K562 (cell line): ENCODE data around the gene GLP2R. TPM values are rescaled to one million over a fixed set of nuclear protein-coding genes. Genes with fewer than 3 reads are reported as not detected.

Source experiments
- ATAC-seq: fragments of 200-7000 bp; cut with Tn5 transposase; 3 replicates; pipeline ENCODE4 v1.9.1; 2020; ENCODE audit warnings: moderate library complexity
- BruUV-seq: library from RNA; stranded (reverse); fragments of 400-500 nt; replicated peaks from 2 replicates; lab custom pipeline; 2021; lab: Mats Ljungman, UMichigan
- CTCF ChIA-PET: fragments of 300-600 bp; formaldehyde crosslinking; extraction: SDS; loops from one replicate; lab custom pipeline; 2021; ENCODE audit warnings: low intra/inter-chr PET ratio; lab: Yijun Ruan, JAX
- POLR2A ChIA-PET: fragments of 300-600, 350-650 bp; sonication (Branson Sonifier 250); formaldehyde crosslinking; extraction: SDS; loops from one replicate; lab custom pipeline; 2021; ENCODE audit warnings: antibody characterized with exemption, inconsistent platforms; lab: Yijun Ruan, JAX
- DNase-seq, 4 experiments: peaks; one replicate each; pipeline versions ENCODE4 v3.0.0 to v3.0.0-alpha.2; 2011 to 2018; ENCODE audit warnings: low spot score in 3 of 4, mixed read lengths in 3 of 4; ENCODE audit errors: extremely low read depth in 1 of 4
- FAIRE-seq: peaks from 2 replicates; lab custom pipeline; 2011; peaks lifted over from hg19 to GRCh38; lab: Jason Lieb, UNC
- H2AFZ ChIP-seq: 2 replicates; pipeline ENCODE4 v1.6.0; 2011; ENCODE audit warnings: low read depth, low read length, control low read depth, inconsistent platforms
- H3K27ac ChIP-seq: fragments of 200-600 bp; 3 replicates; pipeline ENCODE4 v1.8.0; 2011; ENCODE audit warnings: low read depth, mild to moderate bottlenecking, control low read depth, inconsistent platforms, low read length, moderate library complexity, mixed read lengths; ENCODE audit errors: extremely low read depth
- H3K27me3 ChIP-seq, 2 experiments: fragments of 300-600 bp in 1 of 2; 2 replicates in 1 of 2; 3 replicates in 1 of 2; pipeline versions ENCODE4 v1.6.0 to v1.8.0; 2011; ENCODE audit warnings: inconsistent platforms in 2 of 2, low read length in 2 of 2, mild to moderate bottlenecking in 1 of 2, mixed read lengths in 1 of 2, moderate library complexity in 1 of 2; ENCODE audit not compliant: control insufficient read depth in 2 of 2, insufficient read depth in 2 of 2
- H3K36me3 ChIP-seq: fragments of 300-600 bp; 3 replicates; pipeline ENCODE4 v1.8.0; 2011; ENCODE audit warnings: mild to moderate bottlenecking, low read length, inconsistent platforms; ENCODE audit not compliant: control insufficient read depth, insufficient read depth
- H3K4me1 ChIP-seq, 2 experiments: fragments of 200-600 bp in 1 of 2; replicated peaks in 1 of 2; 2 replicates in 1 of 2; 3 replicates in 1 of 2; pipeline versions ENCODE4 v1.5.1 to v1.8.0; 2011; ENCODE audit warnings: inconsistent platforms in 2 of 2, low read length in 2 of 2, mild to moderate bottlenecking in 1 of 2, mixed read lengths in 1 of 2, moderate library complexity in 1 of 2; ENCODE audit not compliant: control insufficient read depth in 2 of 2, insufficient read depth in 2 of 2
- H3K4me2 ChIP-seq: 2 replicates; pipeline ENCODE4 v1.6.1; 2011; ENCODE audit warnings: low read length, control low read depth, inconsistent platforms, mixed read lengths; ENCODE audit not compliant: insufficient read depth
- H3K4me3 ChIP-seq: fragments of 200-600 bp; sonication (generic), shearing (Covaris generic); 2 replicates; pipeline ENCODE4 v1.5.1; 2016; ENCODE audit warnings: control low read depth, inconsistent platforms
- H3K79me2 ChIP-seq: fragments of 200-600 bp; 3 replicates; pipeline ENCODE4 v1.8.0; 2011; ENCODE audit warnings: low read length, inconsistent platforms; ENCODE audit not compliant: control insufficient read depth, insufficient read depth
- H3K9ac ChIP-seq, 2 experiments: 2 replicates each; pipeline versions ENCODE4 v1.6.0 to v1.6.1; 2011; ENCODE audit warnings: low read depth in 2 of 2, low read length in 2 of 2, control low read depth in 1 of 2, inconsistent platforms in 1 of 2, mild to moderate bottlenecking in 1 of 2, mixed read lengths in 1 of 2; ENCODE audit not compliant: insufficient read depth in 1 of 2
- H3K9me1 ChIP-seq: one replicate; pipeline ENCODE4 v1.6.0; 2011; ENCODE audit warnings: inconsistent platforms, mild to moderate bottlenecking, low read length, moderate library complexity; ENCODE audit not compliant: control insufficient read depth, insufficient read depth
- H3K9me3 ChIP-seq: replicated peaks from 2 replicates; pipeline ENCODE4 v1.5.1; 2011; ENCODE audit warnings: low read depth, low read length, inconsistent platforms; ENCODE audit not compliant: control insufficient read depth, insufficient read depth
- H4K20me1 ChIP-seq: replicated peaks from 2 replicates; pipeline ENCODE4 v1.6.1; 2011; ENCODE audit warnings: low read length, inconsistent platforms, mixed read lengths; ENCODE audit not compliant: control insufficient read depth, insufficient read depth
- CBFA2T2 ChIP-seq: fragments of 450-650 bp; conservative IDR thresholded peaks from 2 replicates; pipeline ENCODE4 v1.6.1; 2017; ENCODE audit warnings: mild to moderate bottlenecking
- ERF ChIP-seq: fragments of 450-650 bp; formaldehyde crosslinking; IDR thresholded peaks from 2 replicates; pipeline ENCODE4 v1.4.0; 2020; ENCODE audit warnings: mild to moderate bottlenecking, mixed read lengths
- HNRNPK ChIP-seq: fragments of 200-400 bp; formaldehyde crosslinking; IDR thresholded peaks from one replicate; pipeline ENCODE4 v1.6.1; 2018; ENCODE audit warnings: mild to moderate bottlenecking, low read depth, low read length; ENCODE audit not compliant: poor library complexity, severe bottlenecking
- RUNX1 ChIP-seq: sonication (generic); IDR thresholded peaks from 2 replicates; pipeline ENCODE4 v1.6.1; 2016; ENCODE audit warnings: antibody characterized with exemption, low read depth
- ZNF830 ChIP-seq: fragments of 250-450 bp; sonication (Bioruptor Pico); IDR thresholded peaks from 2 replicates; pipeline ENCODE4 v1.5.0; 2021; ENCODE audit warnings: mild to moderate bottlenecking
- WGBS: fragments of 100-300 bp; shearing (Covaris generic); methylation state at CpG from one replicate; pipeline ENCODE4 v1.1.6; 2016; ENCODE audit warnings: low coverage, mixed read lengths; ENCODE audit not compliant: insufficient coverage; ENCODE audit errors: missing lambda C conversion rate; 5-methylcytosine and 5-hydroxymethylcytosine counted together
- in situ Hi-C: fragments of 300-500 bp; cut with MboI; formaldehyde crosslinking; loops from 4 replicates; pipeline ENCODE4 v1.15.0; 2018; ENCODE audit warnings: inconsistent platforms, mixed read lengths
- intact Hi-C: fragments of 100-400 bp; cut with micrococcal nuclease; formaldehyde crosslinking; loops from 2 replicates; pipeline ENCODE4 v1.14.2; 2022
- polyA plus RNA-seq, 8 experiments: library from polyadenylated mRNA; depleted of rRNA in 4 of 8; stranded (reverse) in 5 of 8; unstranded in 3 of 8; fragments of >200 nt; fragmentation: Nextera tagmentation in 2 of 8; fragmentation: Illumina TruSeq in 1 of 8; extraction: Ambion mirVana in 2 of 8; extraction: Trizol in 1 of 8; gene quantifications; 2 replicates each; pipeline versions ENCODE4 v1.2.1 to v1.2.3, GENCODE V29; 2011 to 2014; ENCODE audit warnings: inconsistent platforms in 1 of 8, missing spikeins in 1 of 8
- total RNA-seq, 7 experiments: library from RNA; depleted of rRNA in 6 of 7; stranded (reverse); fragments of >200 nt in 6 of 7; fragmentation: Illumina TruSeq in 2 of 7; extraction: Trizol in 2 of 7; gene quantifications; 2 replicates each; pipeline versions ENCODE4 v1.2.1 to v1.2.3, GENCODE V29; 2011 to 2021; ENCODE audit warnings: low replicate concordance in 1 of 7
- TF ChIP-seq, protein P1 (sequence below): fragments of 450-650 bp; IDR thresholded peaks from 2 replicates; pipeline ENCODE4 v1.6.1; 2018; ENCODE audit not compliant: partially characterized antibody
- TF ChIP-seq, protein P2 (sequence below): fragments of 250-450 bp; sonication (Bioruptor Pico); IDR thresholded peaks from 2 replicates; pipeline ENCODE4 v1.8.0; 2021; ENCODE audit warnings: moderate library complexity, mild to moderate bottlenecking, inconsistent platforms
- TF ChIP-seq, protein P3 (sequence below): fragments of 200-800 bp; sonication (Bioruptor generic); IDR thresholded peaks from 2 replicates; pipeline ENCODE4 v1.6.1; 2016; ENCODE audit warnings: missing genetic modification characterization, missing compliant biosample characterization
- TF ChIP-seq, protein P4 (sequence below): fragments of 250-450 bp; sonication (Bioruptor Pico); IDR thresholded peaks from 2 replicates; pipeline ENCODE4 v1.5.0; 2020; ENCODE audit warnings: mild to moderate bottlenecking, borderline replicate concordance

GLP2R gene
- total and polyA plus RNA-seq, 9 of the 15 experiments (the other 6 are each of a cell fraction or from before 2014, with no cell fraction given) = not detected

DNA sequence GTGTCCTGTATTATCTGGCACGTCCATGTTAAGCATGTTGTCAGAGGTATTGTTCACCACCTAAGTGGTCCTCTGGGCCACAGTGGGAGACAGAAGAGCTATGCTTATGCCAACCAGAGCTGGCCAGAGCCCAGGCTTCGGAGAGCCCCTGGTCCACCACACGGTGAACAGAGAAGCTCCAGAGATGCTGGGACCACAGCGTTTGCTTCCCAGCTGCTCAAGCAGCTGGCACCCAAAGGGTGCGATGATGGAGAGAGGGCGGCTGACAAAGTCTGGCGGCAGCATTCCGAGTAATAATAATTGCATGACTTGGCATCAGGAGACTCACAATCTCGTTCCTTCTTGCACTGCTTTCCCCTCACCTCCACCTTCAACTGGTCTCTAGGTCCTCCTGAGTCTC is 115.1 kb downstream of the GLP2R start:
- ATAC-seq = no peak
- in situ Hi-C loops = no loop called here
- Histone ChIP-seq H3K36me3 (no peaks in the 10 kb centered on the region), H3K27ac (no peak overlapping the region), H3K9me3 (no peaks in the 10 kb centered on the region), H3K79me2 (no peaks in the 10 kb centered on the region), H3K9ac (no peak overlapping the region), H3K4me1 (no peaks in the 10 kb centered on the region), H4K20me1 (no peaks in the 10 kb centered on the region), H3K4me2 (no peak overlapping the region), H3K27me3 (peaks cover 0 to 4% of the 10 kb centered on the region in 2 experiments; a peak in 1 of 5 replicates), H2AFZ (no peak overlapping the region), H3K9me1 (no peaks in the 10 kb centered on the region), H3K4me3 (no peak overlapping the region)
- ChIA-PET POLR2A (no interaction called here), CTCF (no interaction called here)
- DNase-seq = no peak
- BruUV-seq = no TSS peak
- 0% methylated on average over 9 of the region's 9 CpGs for WGBS
- no peak for FAIRE-seq
- intact Hi-C loops = no loop called here
- TF ChIP-seq ERF (no peak), RUNX1 (no peak), HNRNPK (no peak), CBFA2T2 (no peak), ZNF830 (CRISPR knock-in tag) (no peak)
- TF ChIP-seq, protein P1, sequence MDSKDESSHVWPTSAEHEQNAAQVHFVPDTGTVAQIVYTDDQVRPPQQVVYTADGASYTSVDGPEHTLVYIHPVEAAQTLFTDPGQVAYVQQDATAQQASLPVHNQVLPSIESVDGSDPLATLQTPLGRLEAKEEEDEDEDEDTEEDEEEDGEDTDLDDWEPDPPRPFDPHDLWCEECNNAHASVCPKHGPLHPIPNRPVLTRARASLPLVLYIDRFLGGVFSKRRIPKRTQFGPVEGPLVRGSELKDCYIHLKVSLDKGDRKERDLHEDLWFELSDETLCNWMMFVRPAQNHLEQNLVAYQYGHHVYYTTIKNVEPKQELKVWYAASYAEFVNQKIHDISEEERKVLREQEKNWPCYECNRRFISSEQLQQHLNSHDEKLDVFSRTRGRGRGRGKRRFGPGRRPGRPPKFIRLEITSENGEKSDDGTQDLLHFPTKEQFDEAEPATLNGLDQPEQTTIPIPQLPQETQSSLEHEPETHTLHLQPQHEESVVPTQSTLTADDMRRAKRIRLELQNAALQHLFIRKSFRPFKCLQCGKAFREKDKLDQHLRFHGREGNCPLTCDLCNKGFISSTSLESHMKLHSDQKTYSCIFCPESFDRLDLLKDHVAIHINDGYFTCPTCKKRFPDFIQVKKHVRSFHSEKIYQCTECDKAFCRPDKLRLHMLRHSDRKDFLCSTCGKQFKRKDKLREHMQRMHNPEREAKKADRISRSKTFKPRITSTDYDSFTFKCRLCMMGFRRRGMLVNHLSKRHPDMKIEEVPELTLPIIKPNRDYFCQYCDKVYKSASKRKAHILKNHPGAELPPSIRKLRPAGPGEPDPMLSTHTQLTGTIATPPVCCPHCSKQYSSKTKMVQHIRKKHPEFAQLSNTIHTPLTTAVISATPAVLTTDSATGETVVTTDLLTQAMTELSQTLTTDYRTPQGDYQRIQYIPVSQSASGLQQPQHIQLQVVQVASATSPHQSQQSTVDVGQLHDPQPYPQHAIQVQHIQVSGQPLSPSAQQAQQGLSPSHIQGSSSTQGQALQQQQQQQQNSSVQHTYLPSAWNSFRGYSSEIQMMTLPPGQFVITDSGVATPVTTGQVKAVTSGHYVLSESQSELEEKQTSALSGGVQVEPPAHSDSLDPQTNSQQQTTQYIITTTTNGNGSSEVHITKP = no peak
- TF ChIP-seq, protein P2, sequence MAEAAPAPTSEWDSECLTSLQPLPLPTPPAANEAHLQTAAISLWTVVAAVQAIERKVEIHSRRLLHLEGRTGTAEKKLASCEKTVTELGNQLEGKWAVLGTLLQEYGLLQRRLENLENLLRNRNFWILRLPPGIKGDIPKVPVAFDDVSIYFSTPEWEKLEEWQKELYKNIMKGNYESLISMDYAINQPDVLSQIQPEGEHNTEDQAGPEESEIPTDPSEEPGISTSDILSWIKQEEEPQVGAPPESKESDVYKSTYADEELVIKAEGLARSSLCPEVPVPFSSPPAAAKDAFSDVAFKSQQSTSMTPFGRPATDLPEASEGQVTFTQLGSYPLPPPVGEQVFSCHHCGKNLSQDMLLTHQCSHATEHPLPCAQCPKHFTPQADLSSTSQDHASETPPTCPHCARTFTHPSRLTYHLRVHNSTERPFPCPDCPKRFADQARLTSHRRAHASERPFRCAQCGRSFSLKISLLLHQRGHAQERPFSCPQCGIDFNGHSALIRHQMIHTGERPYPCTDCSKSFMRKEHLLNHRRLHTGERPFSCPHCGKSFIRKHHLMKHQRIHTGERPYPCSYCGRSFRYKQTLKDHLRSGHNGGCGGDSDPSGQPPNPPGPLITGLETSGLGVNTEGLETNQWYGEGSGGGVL (CRISPR knock-in tag) = no peak
- TF ChIP-seq, protein P3, sequence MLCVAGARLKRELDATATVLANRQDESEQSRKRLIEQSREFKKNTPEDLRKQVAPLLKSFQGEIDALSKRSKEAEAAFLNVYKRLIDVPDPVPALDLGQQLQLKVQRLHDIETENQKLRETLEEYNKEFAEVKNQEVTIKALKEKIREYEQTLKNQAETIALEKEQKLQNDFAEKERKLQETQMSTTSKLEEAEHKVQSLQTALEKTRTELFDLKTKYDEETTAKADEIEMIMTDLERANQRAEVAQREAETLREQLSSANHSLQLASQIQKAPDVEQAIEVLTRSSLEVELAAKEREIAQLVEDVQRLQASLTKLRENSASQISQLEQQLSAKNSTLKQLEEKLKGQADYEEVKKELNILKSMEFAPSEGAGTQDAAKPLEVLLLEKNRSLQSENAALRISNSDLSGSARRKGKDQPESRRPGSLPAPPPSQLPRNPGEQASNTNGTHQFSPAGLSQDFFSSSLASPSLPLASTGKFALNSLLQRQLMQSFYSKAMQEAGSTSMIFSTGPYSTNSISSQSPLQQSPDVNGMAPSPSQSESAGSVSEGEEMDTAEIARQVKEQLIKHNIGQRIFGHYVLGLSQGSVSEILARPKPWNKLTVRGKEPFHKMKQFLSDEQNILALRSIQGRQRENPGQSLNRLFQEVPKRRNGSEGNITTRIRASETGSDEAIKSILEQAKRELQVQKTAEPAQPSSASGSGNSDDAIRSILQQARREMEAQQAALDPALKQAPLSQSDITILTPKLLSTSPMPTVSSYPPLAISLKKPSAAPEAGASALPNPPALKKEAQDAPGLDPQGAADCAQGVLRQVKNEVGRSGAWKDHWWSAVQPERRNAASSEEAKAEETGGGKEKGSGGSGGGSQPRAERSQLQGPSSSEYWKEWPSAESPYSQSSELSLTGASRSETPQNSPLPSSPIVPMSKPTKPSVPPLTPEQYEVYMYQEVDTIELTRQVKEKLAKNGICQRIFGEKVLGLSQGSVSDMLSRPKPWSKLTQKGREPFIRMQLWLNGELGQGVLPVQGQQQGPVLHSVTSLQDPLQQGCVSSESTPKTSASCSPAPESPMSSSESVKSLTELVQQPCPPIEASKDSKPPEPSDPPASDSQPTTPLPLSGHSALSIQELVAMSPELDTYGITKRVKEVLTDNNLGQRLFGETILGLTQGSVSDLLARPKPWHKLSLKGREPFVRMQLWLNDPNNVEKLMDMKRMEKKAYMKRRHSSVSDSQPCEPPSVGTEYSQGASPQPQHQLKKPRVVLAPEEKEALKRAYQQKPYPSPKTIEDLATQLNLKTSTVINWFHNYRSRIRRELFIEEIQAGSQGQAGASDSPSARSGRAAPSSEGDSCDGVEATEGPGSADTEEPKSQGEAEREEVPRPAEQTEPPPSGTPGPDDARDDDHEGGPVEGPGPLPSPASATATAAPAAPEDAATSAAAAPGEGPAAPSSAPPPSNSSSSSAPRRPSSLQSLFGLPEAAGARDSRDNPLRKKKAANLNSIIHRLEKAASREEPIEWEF = no peak
- TF ChIP-seq, protein P4, sequence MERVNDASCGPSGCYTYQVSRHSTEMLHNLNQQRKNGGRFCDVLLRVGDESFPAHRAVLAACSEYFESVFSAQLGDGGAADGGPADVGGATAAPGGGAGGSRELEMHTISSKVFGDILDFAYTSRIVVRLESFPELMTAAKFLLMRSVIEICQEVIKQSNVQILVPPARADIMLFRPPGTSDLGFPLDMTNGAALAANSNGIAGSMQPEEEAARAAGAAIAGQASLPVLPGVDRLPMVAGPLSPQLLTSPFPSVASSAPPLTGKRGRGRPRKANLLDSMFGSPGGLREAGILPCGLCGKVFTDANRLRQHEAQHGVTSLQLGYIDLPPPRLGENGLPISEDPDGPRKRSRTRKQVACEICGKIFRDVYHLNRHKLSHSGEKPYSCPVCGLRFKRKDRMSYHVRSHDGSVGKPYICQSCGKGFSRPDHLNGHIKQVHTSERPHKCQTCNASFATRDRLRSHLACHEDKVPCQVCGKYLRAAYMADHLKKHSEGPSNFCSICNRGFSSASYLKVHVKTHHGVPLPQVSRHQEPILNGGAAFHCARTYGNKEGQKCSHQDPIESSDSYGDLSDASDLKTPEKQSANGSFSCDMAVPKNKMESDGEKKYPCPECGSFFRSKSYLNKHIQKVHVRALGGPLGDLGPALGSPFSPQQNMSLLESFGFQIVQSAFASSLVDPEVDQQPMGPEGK (CRISPR knock-in tag) = no peak
